Testis (tissue), 3 donors: ENCODE measurements around the gene ASCC1. TPM values are rescaled to one million over a fixed set of nuclear protein-coding genes. Genes with fewer than 3 reads are reported as not detected.

Source experiments
- DNase-seq: peaks from one replicate; pipeline ENCODE4 v3.0.0-alpha.2; 2019
- H3K27ac ChIP-seq, 2 donors: fragments of 200-600 bp; sonication (generic); one replicate each; pipeline ENCODE4 v1.5.1; 2019
- H3K27me3 ChIP-seq: fragments of 200-600 bp; sonication (generic); one replicate; pipeline ENCODE4 v1.5.1; 2019
- H3K36me3 ChIP-seq: fragments of 200-600 bp; sonication (generic); one replicate; pipeline ENCODE4 v1.5.1; 2017; ENCODE audit warnings: low read depth; ENCODE audit errors: missing control alignments
- H3K4me1 ChIP-seq: fragments of 200-600 bp; sonication (generic); one replicate; pipeline ENCODE4 v1.5.1; 2019
- H3K4me3 ChIP-seq, 2 donors: fragments of 200-600 bp; sonication (generic); one replicate each; pipeline ENCODE4 v1.5.1; 2017 to 2019
- H3K9me3 ChIP-seq: fragments of 200-600 bp; sonication (generic); one replicate; pipeline ENCODE4 v1.5.1; 2017
- CTCF ChIP-seq, 3 experiments: fragments of 450-650 bp in 2 of 3; fragments of 200-600 bp in 1 of 3; sonication (generic) in 1 of 3; IDR thresholded peaks; one replicate each; pipeline ENCODE4 v1.5.1; 2016 to 2019; ENCODE audit warnings: antibody characterized with exemption in 3 of 3, mild to moderate bottlenecking in 2 of 3, moderate library complexity in 1 of 3
- POLR2A ChIP-seq: fragments of 450-650 bp; IDR thresholded peaks from one replicate; pipeline ENCODE4 v1.6.1; 2017; ENCODE audit warnings: antibody characterized with exemption, mild to moderate bottlenecking, moderate library complexity
- WGBS, 2 donors: methylation state at CpG; one replicate each; pipeline ENCODE4 v1.1.5; 2018; 5-methylcytosine and 5-hydroxymethylcytosine counted together
- intact Hi-C: fragments of 100-400 bp; cut with DNase I; formaldehyde crosslinking; loops from one replicate; pipeline ENCODE4 v1.15.1; 2023; ENCODE audit warnings: low total_unique reads
- polyA plus RNA-seq: library from polyadenylated mRNA; stranded (reverse); fragments of 350-450 nt; fragmentation: Illumina TruSeq; extraction: RNeasy Lipid Tissue Mini Kit (QIAGEN cat#74804); gene quantifications from one replicate; pipeline ENCODE4 v1.2.3, GENCODE V29; 2014; ENCODE audit warnings: low read depth, low replicate concordance; ENCODE audit not compliant: insufficient read depth
- total RNA-seq, 2 donors: library from RNA; depleted of rRNA; stranded (reverse); fragments of >200 nt; gene quantifications; one replicate each; pipeline ENCODE4 v1.2.3, GENCODE V29; 2016

Gene ASCC1
- total and polyA plus RNA-seq, 3 donors from 2014 or later: 47.4 to 58.3 (median 48.8) TPM

GRCh38 chr10:72106154-72106849 lies 109.8 kb downstream of the ASCC1 start:
- Histone ChIP-seq H3K4me1 (peaks cover 42% of the 10 kb centered on the region), H3K27ac (peak overlapping the region in 1 of 2 donors; percentile 65), H3K4me3 (no peak overlapping the region), H3K36me3 (no peaks in the 10 kb centered on the region), H3K27me3 (no peaks in the 10 kb centered on the region), H3K9me3 (no peaks in the 10 kb centered on the region)
- intact Hi-C loops: no loop called here
- DNase-seq: no peak
- WGBS, 2 donors: 54 to 73% methylated on average over 2 of the region's 2 CpGs
- no peak for TF ChIP-seq CTCF (IDR thresholded peaks at IDR 0.05)
- no peak for TF ChIP-seq POLR2A

GRCh38 chr10:72105710-72106109 lies 110.4 kb downstream of the ASCC1 start:
- Histone ChIP-seq H3K27ac (peak overlapping the region in 1 of 2 donors; percentile 65), H3K4me3 (no peak overlapping the region), H3K27me3 (no peaks in the 10 kb centered on the region), H3K9me3 (no peaks in the 10 kb centered on the region), H3K36me3 (no peaks in the 10 kb centered on the region), H3K4me1 (peaks cover 42% of the 10 kb centered on the region)
- intact Hi-C loops: no loop called here
- no peak for DNase-seq
- TF ChIP-seq POLR2A (no peak), CTCF (IDR thresholded peaks at IDR 0.05) (no peak)
- WGBS, 2 donors: 75 to 80% methylated on average over 5 of the region's 5 CpGs

GRCh38 chr10:72105098-72105475 lies 111.0 kb downstream of the ASCC1 start:
- Histone ChIP-seq H3K4me1 (peaks cover 42% of the 10 kb centered on the region), H3K36me3 (no peaks in the 10 kb centered on the region), H3K9me3 (no peaks in the 10 kb centered on the region), H3K4me3 (no peak overlapping the region), H3K27ac (peak overlapping the region; percentile 61 to 65), H3K27me3 (no peaks in the 10 kb centered on the region)
- TF ChIP-seq POLR2A (no peak), CTCF (IDR thresholded peaks at IDR 0.05) (no peak)
- 91 to 93% methylated on average over 6 to 9 of the region's 9 CpGs for WGBS, 2 donors
- intact Hi-C loops: no loop called here
- no peak for DNase-seq

GRCh38 chr10:72104472-72105097 lies 111.5 kb downstream of the ASCC1 start:
- no peak for TF ChIP-seq POLR2A
- no peak for TF ChIP-seq CTCF (IDR thresholded peaks at IDR 0.05)
- Histone ChIP-seq H3K9me3 (no peaks in the 10 kb centered on the region), H3K27ac (peak overlapping the region; percentile 61 to 65), H3K4me3 (no peak overlapping the region), H3K4me1 (peaks cover 39% of the 10 kb centered on the region), H3K36me3 (no peaks in the 10 kb centered on the region), H3K27me3 (no peaks in the 10 kb centered on the region)
- intact Hi-C loops: no loop called here
- WGBS, 2 donors: 56 to 58% methylated on average over 8 of the region's 8 CpGs
- DNase-seq: no peak

- H3K4me1 ChIP-seq: peaks cover 36% of the 10 kb centered on the region
- H3K27me3 ChIP-seq: no peaks in the 10 kb centered on the region
- H3K36me3 ChIP-seq: no peaks in the 10 kb centered on the region
- WGBS, 2 donors: 99% methylated on average over 10 of the region's 10 CpGs
- no peak for DNase-seq
- intact Hi-C loops: no loop called here
- H3K9me3 ChIP-seq: no peaks in the 10 kb centered on the region
- no peak for TF ChIP-seq POLR2A
- no peak for TF ChIP-seq CTCF (IDR thresholded peaks at IDR 0.05)
- H3K4me3 ChIP-seq: no peak overlapping the region
- H3K27ac ChIP-seq: no peak overlapping the region
These were observed 116.5 kb downstream of the ASCC1 start for GRCh38 chr10:72099600-72099921.
